Measurements from ENCODE around the gene UCP1.

The UCP1 gene

GRCh38 chr4:140557831-140558435 is 10.8 kb downstream of the UCP1 start:
- DNase-seq (ENCODE audit: low spot score) (no peak), ATAC-seq (ENCODE audit: low read depth) (no peak)
- TF ChIP-seq CTCF (IDR thresholded peaks at IDR 0.05; ENCODE audit: poor library complexity, severe bottlenecking) = no peak
- Histone ChIP-seq H3K4me3 (ENCODE audit: severe bottlenecking) (no peak overlapping the region), H3K9me3 (ENCODE audit: severe bottlenecking) (no peaks in the 10 kb centered on the region), H3K27me3 (ENCODE audit: insufficient read depth, poor library complexity, severe bottlenecking) (no peaks in the 10 kb centered on the region), H3K36me3 (ENCODE audit: low read depth) (no peaks in the 10 kb centered on the region; the same call in 1 of the 2 replicates), H3K27ac (ENCODE audit: poor library complexity, severe bottlenecking) (no peak overlapping the region), H3K4me1 (ENCODE audit: insufficient read depth, poor library complexity, severe bottlenecking) (no peaks in the 10 kb centered on the region)

- no peaks in the 10 kb centered on the region for H3K27me3 ChIP-seq (ENCODE audit: insufficient read depth, poor library complexity, severe bottlenecking)
- no peak overlapping the region for H3K4me3 ChIP-seq (ENCODE audit: severe bottlenecking)
- no peaks in the 10 kb centered on the region for H3K4me1 ChIP-seq (ENCODE audit: insufficient read depth, poor library complexity, severe bottlenecking)
- ATAC-seq (ENCODE audit: low read depth) = no peak
- no peak for TF ChIP-seq CTCF (IDR thresholded peaks at IDR 0.05; ENCODE audit: poor library complexity, severe bottlenecking)
- H3K27ac ChIP-seq (ENCODE audit: poor library complexity, severe bottlenecking) = no peak overlapping the region
- no peak for DNase-seq (ENCODE audit: low spot score)
- H3K9me3 ChIP-seq (ENCODE audit: severe bottlenecking) = no peaks in the 10 kb centered on the region
- no peaks in the 10 kb centered on the region; the same call in 1 of the 2 replicates for H3K36me3 ChIP-seq (ENCODE audit: low read depth)
These were observed 12.2 kb downstream of the UCP1 start for GRCh38 chr4:140556372-140557085.

GRCh38 chr4:140533951-140534480 is 34.7 kb downstream of the UCP1 start:
- Histone ChIP-seq H3K27ac (ENCODE audit: poor library complexity, severe bottlenecking) (no peak overlapping the region), H3K9me3 (ENCODE audit: severe bottlenecking) (peaks cover 3% of the 10 kb centered on the region), H3K4me3 (ENCODE audit: severe bottlenecking) (no peak overlapping the region), H3K36me3 (ENCODE audit: low read depth) (peaks cover 49% of the 10 kb centered on the region), H3K4me1 (ENCODE audit: insufficient read depth, poor library complexity, severe bottlenecking) (peaks cover 5% of the 10 kb centered on the region), H3K27me3 (ENCODE audit: insufficient read depth, poor library complexity, severe bottlenecking) (no peaks in the 10 kb centered on the region)
- DNase-seq (ENCODE audit: low spot score) = no peak
- TF ChIP-seq CTCF (IDR thresholded peaks at IDR 0.05; ENCODE audit: poor library complexity, severe bottlenecking) = no peak
- ATAC-seq (ENCODE audit: low read depth) = peak; percentile 50; the same call in 1 of the 3 replicates

- DNase-seq (ENCODE audit: low spot score) (no peak), ATAC-seq (ENCODE audit: low read depth) (no peak)
- H3K27me3 ChIP-seq (ENCODE audit: insufficient read depth, poor library complexity, severe bottlenecking) = no peaks in the 10 kb centered on the region
- peaks cover 25% of the 10 kb centered on the region for H3K36me3 ChIP-seq (ENCODE audit: low read depth)
- peaks cover 18% of the 10 kb centered on the region for H3K4me1 ChIP-seq (ENCODE audit: insufficient read depth, poor library complexity, severe bottlenecking)
- H3K4me3 ChIP-seq (ENCODE audit: severe bottlenecking) = no peak overlapping the region
- TF ChIP-seq CTCF (IDR thresholded peaks at IDR 0.05; ENCODE audit: poor library complexity, severe bottlenecking) = no peak
- H3K27ac ChIP-seq (ENCODE audit: poor library complexity, severe bottlenecking) = no peak overlapping the region
- no peaks in the 10 kb centered on the region for H3K9me3 ChIP-seq (ENCODE audit: severe bottlenecking)
These were observed 39.3 kb downstream of the UCP1 start for GRCh38 chr4:140529434-140529833.

All from RWPE2 (cell line).